Upper lobe of right lung (tissue), 1 donor: Measurements from ENCODE around the gene AKAP8. TPM values are rescaled to one million over a fixed set of nuclear protein-coding genes. Genes with fewer than 3 reads are reported as not detected.
A peak's percentile ranks its signal among the peaks of the same experiment; 100 is the strongest.

ENCODE experiments used
- ATAC-seq: fragments of 200-7000 bp; cut with Tn5 transposase; one replicate; pipeline ENCODE4 v1.9.1; 2020; ENCODE audit warnings: mild to moderate bottlenecking, moderate library complexity
- DNase-seq: peaks from one replicate; pipeline ENCODE4 v3.0.0-alpha.2; 2020
- H3K27ac ChIP-seq: fragments of 200-600 bp; one replicate; pipeline ENCODE4 v1.8.0; 2022
- H3K27me3 ChIP-seq: fragments of 200-600 bp; one replicate; pipeline ENCODE4 v1.8.0; 2022; ENCODE audit warnings: mild to moderate bottlenecking
- H3K36me3 ChIP-seq: fragments of 200-600 bp; one replicate; pipeline ENCODE4 v1.8.0; 2022
- H3K4me1 ChIP-seq: fragments of 200-600 bp; one replicate; pipeline ENCODE4 v1.8.0; 2022
- H3K4me3 ChIP-seq: fragments of 200-600 bp; one replicate; pipeline ENCODE4 v1.8.0; 2022; ENCODE audit warnings: mild to moderate bottlenecking
- H3K9me3 ChIP-seq: fragments of 200-600 bp; one replicate; pipeline ENCODE4 v1.8.0; 2022
- CTCF ChIP-seq: fragments of 200-600 bp; IDR thresholded peaks from one replicate; pipeline ENCODE4 v1.8.0; 2022; ENCODE audit warnings: antibody characterized with exemption
- intact Hi-C: fragments of 100-400 bp; cut with DNase I; formaldehyde crosslinking; loops from one replicate; pipeline ENCODE4 v1.11.0; 2022
- total RNA-seq: library from RNA; stranded (reverse); fragmentation: NEBNext Ultra II Directional; extraction: Animal tissue kit (Norgen Biotek cat#: 25700); gene quantifications from one replicate; pipeline ENCODE4 v1.2.1, GENCODE V29; 2021
- donor health status: DM: no; HTN: yes; CAD: no; lungs with severe emphysema.

Gene AKAP8
- total RNA-seq, 1 donor from 2014 or later, result 31.0 TPM

DNA sequence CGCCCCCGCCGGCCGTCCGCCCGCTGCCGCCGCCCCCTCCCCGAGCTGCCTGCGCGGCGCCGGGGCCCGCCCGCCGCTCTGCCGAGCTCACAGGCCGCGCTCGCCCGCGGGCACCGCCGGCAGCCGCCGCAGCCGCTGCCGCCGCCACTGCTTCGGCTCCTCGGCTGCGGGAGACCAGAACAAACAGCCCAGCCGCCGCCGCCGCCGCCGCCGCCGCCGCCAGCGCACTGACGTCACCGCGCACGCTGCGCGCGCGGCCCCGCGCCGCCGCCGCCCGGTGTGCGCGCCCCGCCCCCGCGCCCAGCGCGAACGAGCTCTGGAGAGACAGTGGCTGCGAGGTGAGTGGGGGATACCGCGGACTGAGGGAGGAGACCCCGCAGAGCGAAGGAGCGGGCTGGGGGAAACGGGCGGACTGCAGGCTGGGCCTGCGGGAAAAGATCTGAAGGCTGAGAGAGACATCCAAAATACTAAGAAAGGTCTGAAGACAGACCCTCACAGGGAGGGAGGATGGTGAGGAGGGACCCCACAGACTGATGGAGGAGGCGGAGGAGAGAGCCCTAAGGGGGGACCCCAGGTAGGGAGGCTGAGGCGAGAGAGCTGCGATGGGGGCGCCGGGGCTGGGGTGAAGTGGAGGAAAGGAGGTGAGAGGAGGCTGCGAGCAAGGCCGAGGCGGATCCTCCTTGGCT lies 47.1 kb downstream of the AKAP8 start, which contains the start of gene BRD4:
Gene BRD4, minus strand, starts transcription at position 229 of the 686 bp plus-strand sequence. CDS start 59,440 bp downstream, outside the sequence.
- H3K9me3 ChIP-seq, result no peaks in the 10 kb centered on the region
- TF ChIP-seq CTCF, result no peak
- ATAC-seq (peak; percentile 86), DNase-seq (peak; percentile 90)
- peak within 1 kb of the TSS; percentile 86 for H3K27ac ChIP-seq
- intact Hi-C loops, result no loop called here
- H3K4me3 ChIP-seq, result peak within 1 kb of the TSS; percentile 95
- no peaks in the 10 kb centered on the region for H3K27me3 ChIP-seq
- H3K4me1 ChIP-seq, result peaks cover 51% of the 10 kb centered on the region
- H3K36me3 ChIP-seq, result no peaks in the 10 kb centered on the region

DNA sequence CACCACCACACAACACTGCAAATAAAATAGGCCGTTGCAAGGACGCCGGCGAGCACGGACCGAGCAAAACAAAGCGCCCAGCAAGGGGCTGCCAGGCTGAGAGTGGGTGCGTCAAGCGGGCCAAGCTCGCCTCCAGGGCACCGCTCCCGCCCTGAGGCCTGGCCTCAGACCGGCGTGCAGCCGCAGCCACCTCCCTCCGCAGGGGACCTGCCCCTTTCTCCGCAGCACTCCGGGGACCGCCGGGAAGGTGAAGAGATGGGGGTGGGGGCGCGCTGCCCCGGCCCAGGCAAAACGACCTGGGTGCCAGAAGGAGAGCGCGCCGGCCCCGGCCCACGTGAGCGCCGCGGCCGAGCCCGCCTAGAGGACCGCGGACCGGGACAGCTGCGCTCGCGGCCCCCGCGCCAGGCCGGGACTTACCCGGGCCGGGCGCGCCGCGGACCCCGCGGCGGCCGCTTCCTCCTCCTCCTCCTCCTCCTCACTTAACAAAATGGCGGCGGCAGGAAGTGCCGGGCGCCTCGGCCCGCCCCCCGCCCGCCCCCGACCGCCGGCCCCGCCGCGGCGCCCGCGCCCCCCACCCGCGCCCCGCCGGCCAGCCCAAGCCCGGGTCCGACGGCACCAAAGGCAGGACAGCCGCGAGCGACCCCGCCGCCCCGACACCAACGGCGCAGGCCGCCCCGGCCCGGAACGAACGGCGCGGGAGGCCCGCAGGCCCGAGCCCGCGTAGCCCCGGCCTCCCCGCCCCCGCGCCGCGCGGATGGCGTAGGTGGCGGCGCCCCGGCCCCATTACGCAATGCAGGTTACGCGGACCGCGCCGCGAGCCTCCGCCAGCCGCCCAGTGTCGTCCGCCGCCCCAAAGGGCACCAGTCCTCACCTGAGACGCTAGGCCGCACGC lies 47.9 kb downstream of the AKAP8 start:
- H3K27ac ChIP-seq, result peak overlapping the region; percentile 86
- H3K27me3 ChIP-seq, result no peaks in the 10 kb centered on the region
- peaks cover 59% of the 10 kb centered on the region for H3K4me1 ChIP-seq
- no peaks in the 10 kb centered on the region for H3K9me3 ChIP-seq
- DNase-seq, result peak; percentile 85
- no peaks in the 10 kb centered on the region for H3K36me3 ChIP-seq
- intact Hi-C loops, result no loop called here
- peak; percentile 60 for ATAC-seq
- no peak for TF ChIP-seq CTCF
- H3K4me3 ChIP-seq, result peak overlapping the region; percentile 95

GRCh38 chr19:15330801-15331418 lies 48.7 kb downstream of the AKAP8 start:
- H3K36me3 ChIP-seq, result no peaks in the 10 kb centered on the region
- H3K9me3 ChIP-seq, result no peaks in the 10 kb centered on the region
- ATAC-seq (peak; percentile 32), DNase-seq (no peak)
- intact Hi-C loops, result no loop called here
- H3K4me3 ChIP-seq, result peak overlapping the region; percentile 95
- H3K27ac ChIP-seq, result peak overlapping the region; percentile 81
- no peak for TF ChIP-seq CTCF
- no peaks in the 10 kb centered on the region for H3K27me3 ChIP-seq
- H3K4me1 ChIP-seq, result peaks cover 67% of the 10 kb centered on the region

DNA sequence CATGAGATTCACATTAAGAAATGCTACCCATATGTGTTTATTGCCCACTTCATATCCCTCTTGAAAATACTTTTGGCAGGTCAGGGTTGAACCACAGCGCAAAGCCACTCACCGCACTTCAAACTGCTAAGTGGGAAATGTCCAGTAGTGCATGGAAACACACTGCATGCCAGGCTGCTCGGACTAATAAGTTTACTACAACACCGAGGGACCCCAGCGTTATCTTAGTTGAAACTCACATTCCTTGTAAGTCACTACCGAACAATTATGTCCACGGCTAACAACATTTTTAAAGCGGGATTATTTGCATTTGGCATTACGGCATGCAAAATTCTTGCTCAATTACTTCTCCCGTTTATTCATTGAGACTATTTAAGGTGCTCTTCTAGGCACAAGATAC lies 51.3 kb downstream of the AKAP8 start:
- Histone ChIP-seq H3K4me1 (peaks cover 83% of the 10 kb centered on the region), H3K27me3 (no peaks in the 10 kb centered on the region), H3K9me3 (no peaks in the 10 kb centered on the region), H3K36me3 (no peaks in the 10 kb centered on the region), H3K4me3 (no peak overlapping the region), H3K27ac (no peak overlapping the region)
- ATAC-seq, result peak; percentile 44
- intact Hi-C loops, result loop anchor here (10.0 kb wide), 1 partner anchor 54 kb away; no protein-coding TSS in a partner anchor
- DNase-seq, result no peak
- TF ChIP-seq CTCF, result no peak

DNA sequence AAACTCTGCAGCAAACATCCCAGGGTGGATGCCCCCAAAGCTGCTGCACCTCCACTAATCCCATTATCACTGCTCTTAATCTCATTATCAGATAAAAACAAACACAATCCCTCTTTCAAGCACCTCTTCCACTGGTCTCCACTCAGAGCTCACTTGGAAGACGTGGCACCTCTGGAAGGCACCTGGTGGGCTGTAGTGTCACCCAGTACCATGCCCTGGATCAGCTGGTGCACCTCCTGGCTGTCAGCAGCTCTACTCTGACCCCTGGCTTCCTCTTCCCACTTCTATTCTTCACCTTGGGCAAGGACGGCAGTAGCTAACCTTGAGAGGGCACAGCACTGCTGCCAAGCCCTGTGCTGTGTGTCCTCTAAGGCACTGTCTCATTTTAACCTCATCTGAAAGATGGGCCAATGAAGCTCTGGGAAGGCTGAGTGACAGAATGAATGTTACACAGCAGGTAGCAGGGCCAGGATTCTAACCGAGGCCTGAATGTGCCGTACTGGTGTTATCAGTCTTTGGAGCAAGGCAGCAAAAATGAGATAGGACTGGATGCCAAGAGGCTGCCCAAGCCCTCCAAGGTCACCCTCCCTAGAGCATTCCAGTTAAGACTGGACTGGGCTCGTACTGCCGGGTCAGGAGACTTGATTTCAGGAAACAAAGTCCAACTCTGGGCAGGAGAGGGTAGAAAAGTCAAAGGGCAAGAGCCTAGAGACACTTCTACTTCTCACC lies 54.6 kb downstream of the AKAP8 start:
- no peaks in the 10 kb centered on the region for H3K9me3 ChIP-seq
- H3K4me1 ChIP-seq, result peaks cover 92% of the 10 kb centered on the region
- no peak for TF ChIP-seq CTCF
- ATAC-seq, result no peak
- peak; percentile 27 for DNase-seq
- no peak overlapping the region for H3K4me3 ChIP-seq
- intact Hi-C loops, result loop anchor here (10.0 kb wide), 1 partner anchor 50 kb away; no protein-coding TSS in a partner anchor
- no peaks in the 10 kb centered on the region for H3K27me3 ChIP-seq
- no peak overlapping the region for H3K27ac ChIP-seq
- no peaks in the 10 kb centered on the region for H3K36me3 ChIP-seq
